Activated CD8-positive, alpha-beta T cell treated with anti-CD3 and anti-CD28 coated beads for 36 hours (primary cell): ENCODE data around the gene ELP2. TPM values are rescaled to one million over a fixed set of nuclear protein-coding genes. Genes with fewer than 3 reads are reported as not detected.

Source experiments
- ATAC-seq: fragments of 200-7000 bp; cut with Tn5 transposase; one replicate; pipeline ENCODE4 v1.10.0; 2021; ENCODE audit warnings: mild to moderate bottlenecking, moderate library complexity
- CTCF ChIA-PET: fragments of 350-600 bp; sonication (Branson Sonifier 250); formaldehyde crosslinking; loops from one replicate; lab custom pipeline; 2021; ENCODE audit warnings: antibody characterized with exemption; lab: Charles Lee
- POLR2A ChIA-PET: fragments of 350-600 bp; sonication (Branson Sonifier 250); formaldehyde crosslinking; loops from one replicate; lab custom pipeline; 2021; ENCODE audit warnings: antibody characterized with exemption; lab: Charles Lee
- DNase-seq: peaks from one replicate; pipeline ENCODE4 v3.0.0-alpha.2; 2020
- H3K27ac Mint-ChIP-seq: one replicate; pipeline ENCODE4 v1.8.0; 2021; ENCODE audit warnings: mild to moderate bottlenecking, mixed read lengths
- H3K27me3 Mint-ChIP-seq: one replicate; pipeline ENCODE4 v1.8.0; 2021; ENCODE audit warnings: mixed read lengths
- H3K36me3 Mint-ChIP-seq: one replicate; pipeline ENCODE4 v1.8.0; 2021; ENCODE audit warnings: low read depth, mixed read lengths
- H3K4me1 Mint-ChIP-seq: one replicate; pipeline ENCODE4 v1.8.0; 2021; ENCODE audit warnings: low read depth, mixed read lengths
- H3K4me3 Mint-ChIP-seq: one replicate; pipeline ENCODE4 v1.8.0; 2021; ENCODE audit warnings: mild to moderate bottlenecking, moderate library complexity, mixed read lengths
- H3K9me3 Mint-ChIP-seq: one replicate; pipeline ENCODE4 v1.8.0; 2021; ENCODE audit warnings: mixed read lengths
- intact Hi-C: fragments of 100-400 bp; cut with micrococcal nuclease; formaldehyde crosslinking; loops from one replicate; pipeline ENCODE4 v1.10.0; 2022
- total RNA-seq, 2 experiments: library from RNA; stranded (reverse); gene quantifications; one replicate each; pipeline ENCODE4 v1.2.3, GENCODE V29; 2021
- TF ChIP-seq, protein P1 (sequence below): fragments of 200-600 bp; IDR thresholded peaks from one replicate; pipeline ENCODE4 v1.8.0; 2022; ENCODE audit warnings: antibody characterized with exemption, mild to moderate bottlenecking

The ELP2 gene
- total RNA-seq, 2 experiments from 2014 or later, result 98.8 to 105 TPM

DNA sequence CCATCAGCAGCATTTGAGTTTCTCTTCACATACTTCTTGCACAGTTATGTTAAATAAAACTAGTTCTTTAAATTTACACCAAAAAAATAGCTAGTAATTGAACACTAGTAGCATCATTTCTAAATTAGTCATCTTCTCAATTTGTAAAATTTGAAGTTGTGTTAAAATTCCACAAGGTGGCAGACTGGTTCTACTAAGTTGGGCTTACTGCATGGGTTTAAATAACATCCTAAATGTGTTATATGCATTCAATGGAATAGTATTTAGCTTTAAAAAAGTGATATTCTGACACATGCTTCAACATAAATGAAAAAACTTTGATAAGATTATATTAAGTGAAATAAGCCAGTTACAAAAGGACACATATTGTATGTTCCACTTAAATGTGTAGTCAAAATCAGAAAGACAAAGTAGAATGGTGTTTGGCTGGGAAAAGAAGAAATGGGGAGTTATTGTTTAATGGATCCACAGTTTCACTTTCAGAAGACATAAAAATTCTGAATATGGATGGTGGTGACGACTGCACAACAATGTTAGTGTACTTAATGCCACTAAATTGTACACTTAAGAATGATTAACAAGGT is 33.7 kb upstream of the ELP2 start:
- H3K36me3 Mint-ChIP-seq, result no peaks in the 10 kb centered on the region
- intact Hi-C loops, result loop anchor here (1.0 kb wide), 1 partner anchor 188 kb away; no protein-coding TSS in a partner anchor
- no peak for DNase-seq
- no peak overlapping the region for H3K4me3 Mint-ChIP-seq
- ATAC-seq, result peak; percentile 42
- no peak overlapping the region for H3K27ac Mint-ChIP-seq
- peaks cover 1% of the 10 kb centered on the region for H3K27me3 Mint-ChIP-seq
- TF ChIP-seq, protein P1, sequence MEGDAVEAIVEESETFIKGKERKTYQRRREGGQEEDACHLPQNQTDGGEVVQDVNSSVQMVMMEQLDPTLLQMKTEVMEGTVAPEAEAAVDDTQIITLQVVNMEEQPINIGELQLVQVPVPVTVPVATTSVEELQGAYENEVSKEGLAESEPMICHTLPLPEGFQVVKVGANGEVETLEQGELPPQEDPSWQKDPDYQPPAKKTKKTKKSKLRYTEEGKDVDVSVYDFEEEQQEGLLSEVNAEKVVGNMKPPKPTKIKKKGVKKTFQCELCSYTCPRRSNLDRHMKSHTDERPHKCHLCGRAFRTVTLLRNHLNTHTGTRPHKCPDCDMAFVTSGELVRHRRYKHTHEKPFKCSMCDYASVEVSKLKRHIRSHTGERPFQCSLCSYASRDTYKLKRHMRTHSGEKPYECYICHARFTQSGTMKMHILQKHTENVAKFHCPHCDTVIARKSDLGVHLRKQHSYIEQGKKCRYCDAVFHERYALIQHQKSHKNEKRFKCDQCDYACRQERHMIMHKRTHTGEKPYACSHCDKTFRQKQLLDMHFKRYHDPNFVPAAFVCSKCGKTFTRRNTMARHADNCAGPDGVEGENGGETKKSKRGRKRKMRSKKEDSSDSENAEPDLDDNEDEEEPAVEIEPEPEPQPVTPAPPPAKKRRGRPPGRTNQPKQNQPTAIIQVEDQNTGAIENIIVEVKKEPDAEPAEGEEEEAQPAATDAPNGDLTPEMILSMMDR, result peak; percentile 80
- ChIA-PET POLR2A (interaction anchor here (0.6 kb wide), 1 partner anchor 12 kb away, joined by 3 read pairs; no protein-coding TSS in a partner anchor), CTCF (interaction anchor here (0.7 to 4.4 kb wide), 29 partner anchors 10 to 441 kb away, joined by 3 to 53 read pairs (median 4); partner anchors contain the start of gene FHOD3)
- H3K4me1 Mint-ChIP-seq, result peaks cover 7% of the 10 kb centered on the region
- no peaks in the 10 kb centered on the region for H3K9me3 Mint-ChIP-seq

DNA sequence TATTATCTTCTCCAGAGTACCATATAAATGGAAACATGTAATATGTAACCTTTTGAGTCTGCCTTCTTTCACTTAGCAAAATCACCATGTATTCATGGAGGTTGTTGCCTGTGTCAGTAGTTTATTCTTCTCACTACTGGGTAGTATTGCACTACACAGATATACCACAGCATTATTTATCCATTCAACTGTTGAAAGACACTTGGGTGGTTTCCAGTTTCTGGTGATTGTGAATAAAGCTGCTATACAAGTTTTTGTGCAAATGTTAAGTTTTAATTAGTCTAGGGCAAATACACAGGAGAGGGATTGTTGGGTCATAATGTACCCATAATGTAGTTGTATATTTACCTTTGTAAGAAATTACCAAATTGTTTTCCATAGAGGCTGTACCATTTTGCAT is 32.7 kb upstream of the ELP2 start:
- Mint-ChIP-seq H3K4me3 (no peak overlapping the region), H3K9me3 (no peaks in the 10 kb centered on the region), H3K27ac (no peak overlapping the region), H3K27me3 (peaks cover 3% of the 10 kb centered on the region), H3K4me1 (peaks cover 7% of the 10 kb centered on the region), H3K36me3 (no peaks in the 10 kb centered on the region)
- no peak for ATAC-seq
- TF ChIP-seq, protein P1, result no peak
- CTCF ChIA-PET, result interaction anchor here (0.9 to 2.1 kb wide), 2 partner anchors 79 to 187 kb away, joined by 3 to 9 read pairs; no protein-coding TSS in a partner anchor
- POLR2A ChIA-PET, result no interaction called here
- DNase-seq, result no peak
- intact Hi-C loops, result loop anchor here (1.0 kb wide), 1 partner anchor 187 kb away; no protein-coding TSS in a partner anchor

DNA sequence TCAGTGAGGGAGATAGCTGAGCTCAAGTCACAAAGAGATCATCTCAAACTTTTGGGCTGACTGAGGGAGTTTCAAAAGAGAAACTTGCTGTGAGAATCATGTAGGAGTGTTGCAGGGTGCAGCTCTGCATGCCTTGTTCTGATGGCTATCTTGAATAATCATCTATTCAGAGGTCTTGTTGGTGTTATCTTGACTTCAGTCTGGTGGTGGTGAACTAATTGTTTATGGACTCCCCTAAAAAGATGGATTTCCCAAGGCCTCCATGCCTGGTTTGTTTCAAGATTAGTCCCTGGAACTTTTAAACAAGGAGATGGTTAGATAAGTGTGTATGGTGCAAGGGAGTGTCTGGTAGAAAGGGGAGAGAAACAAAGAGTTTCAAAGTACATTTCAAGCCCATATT is 30.4 kb upstream of the ELP2 start:
- Mint-ChIP-seq H3K4me3 (no peak overlapping the region), H3K4me1 (peaks cover 2% of the 10 kb centered on the region), H3K9me3 (no peaks in the 10 kb centered on the region), H3K36me3 (no peaks in the 10 kb centered on the region), H3K27me3 (peaks cover 3% of the 10 kb centered on the region), H3K27ac (no peak overlapping the region)
- TF ChIP-seq, protein P1, result no peak
- ChIA-PET CTCF (interaction anchor here (0.6 to 2.1 kb wide), 4 partner anchors 9 to 185 kb away, joined by 3 to 9 read pairs (median 3); no protein-coding TSS in a partner anchor), POLR2A (interaction anchor here (0.6 kb wide), 1 partner anchor 140 kb away, joined by 3 read pairs; no protein-coding TSS in a partner anchor)
- DNase-seq (no peak), ATAC-seq (no peak)
- intact Hi-C loops, result no loop called here

DNA sequence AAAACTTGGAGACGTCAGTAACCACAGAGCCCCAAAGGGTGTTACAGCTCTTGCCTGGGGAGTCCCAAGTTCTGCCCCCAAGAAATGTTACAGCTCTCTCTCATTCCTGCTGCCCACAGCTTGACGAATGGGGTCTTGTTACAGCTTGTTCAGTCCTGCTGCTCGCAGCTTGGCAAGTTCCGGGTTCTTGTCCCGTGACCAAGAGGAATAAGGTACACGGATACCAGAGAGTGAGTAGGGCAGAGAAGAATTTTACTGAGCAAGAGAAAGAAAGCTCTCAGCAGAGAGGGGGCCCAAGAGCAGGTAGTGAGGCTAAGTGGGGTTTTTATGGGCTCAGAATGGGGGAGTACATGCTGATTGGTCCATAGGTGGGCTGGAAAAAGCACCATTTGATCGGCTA is 27.8 kb upstream of the ELP2 start:
- ATAC-seq (no peak), DNase-seq (no peak)
- Mint-ChIP-seq H3K36me3 (no peaks in the 10 kb centered on the region), H3K9me3 (no peaks in the 10 kb centered on the region), H3K27me3 (peaks cover 1% of the 10 kb centered on the region), H3K27ac (no peak overlapping the region), H3K4me1 (peaks cover 2% of the 10 kb centered on the region), H3K4me3 (no peak overlapping the region)
- CTCF ChIA-PET, result interaction anchor here (1.2 to 2.0 kb wide), 2 partner anchors 25 to 182 kb away, joined by 3 to 6 read pairs; no protein-coding TSS in a partner anchor
- POLR2A ChIA-PET, result no interaction called here
- intact Hi-C loops, result no loop called here
- TF ChIP-seq, protein P1, result no peak

DNA sequence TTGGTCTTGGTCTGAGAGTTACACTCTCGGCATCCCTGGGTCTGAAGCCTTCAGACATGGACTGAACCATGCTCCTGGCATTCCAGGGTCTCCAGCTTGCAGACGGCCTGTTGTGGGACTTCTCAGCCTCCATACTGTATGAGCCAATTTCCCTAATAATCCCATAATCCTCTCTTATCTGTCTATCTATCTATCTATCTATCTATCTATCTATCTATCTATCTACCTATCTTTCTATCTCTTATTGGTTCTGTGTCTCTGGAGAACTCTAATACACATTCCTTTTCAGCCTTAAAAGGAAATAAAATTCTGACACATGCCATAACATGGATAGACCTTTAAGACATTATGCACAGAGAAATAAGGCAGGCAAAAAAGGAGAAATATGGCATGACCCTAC is 24.9 kb upstream of the ELP2 start:
- no peak for DNase-seq
- Mint-ChIP-seq H3K27me3 (peaks cover 1% of the 10 kb centered on the region), H3K4me3 (no peak overlapping the region), H3K27ac (no peak overlapping the region), H3K36me3 (peaks cover 2% of the 10 kb centered on the region), H3K9me3 (no peaks in the 10 kb centered on the region), H3K4me1 (peaks cover 2% of the 10 kb centered on the region)
- ATAC-seq, result no peak
- ChIA-PET CTCF (no interaction called here), POLR2A (no interaction called here)
- intact Hi-C loops, result no loop called here
- TF ChIP-seq, protein P1, result no peak
